Measurements from ENCODE around the gene COL6A2. TPM values are rescaled to one million over a fixed set of nuclear protein-coding genes. Genes with fewer than 3 reads are reported as not detected.

COL6A2 gene
- total RNA-seq, 1 experiment from 2014 or later: 22.0 TPM

- H3K27me3 ChIP-seq (ENCODE audit: insufficient read depth, low read depth): no peaks in the 10 kb centered on the region
- no peak for DNase-seq
- peaks cover 19% of the 10 kb centered on the region; the same call in 1 of the 2 replicates for H3F3A ChIP-seq (ENCODE audit: insufficient read depth, low read depth)
- no peaks in the 10 kb centered on the region for H3K36me3 ChIP-seq (ENCODE audit: low read depth)
- H2AFZ ChIP-seq: no peak overlapping the region
- intact Hi-C loops (cut with micrococcal nuclease; ENCODE audit: unreplicated experiment): no loop called here
- no peaks in the 10 kb centered on the region for H3K79me2 ChIP-seq (ENCODE audit: low read depth)
- peak overlapping the region; percentile 69 for H3K4me2 ChIP-seq
- BruUV-seq (replicated peaks): no TSS peak
- H4K20me1 ChIP-seq (ENCODE audit: insufficient read depth): no peaks in the 10 kb centered on the region
- CTCF ChIA-PET: no interaction called here
- no peak overlapping the region for H3K4me3 ChIP-seq
- no peaks in the 10 kb centered on the region for H3K9me3 ChIP-seq (ENCODE audit: insufficient read depth, low read depth)
- H3K9me2 ChIP-seq (ENCODE audit: insufficient read depth): no peaks in the 10 kb centered on the region
- peak overlapping the region; percentile 71 for H3K27ac ChIP-seq
- H3K4me1 ChIP-seq (replicated peaks; ENCODE audit: insufficient read depth): peaks cover 35% of the 10 kb centered on the region
- POLR2A ChIA-PET (ENCODE audit: unreplicated experiment): interaction anchor here (0.7 kb wide), 1 partner anchor 63 kb away, joined by 3 read pairs; no protein-coding TSS in a partner anchor
- TF ChIP-seq CTCF (conservative IDR thresholded peaks at IDR 0.05) (no peak), EZH2 (IDR thresholded peaks at IDR 0.05; ENCODE audit: low read depth) (no peak)
Observed at GRCh38 chr21:46054031-46054430, 43.9 kb upstream of the COL6A2 start.

GRCh38 chr21:46054451-46054881 is 43.4 kb upstream of the COL6A2 start:
- peak overlapping the region; percentile 69; the same call in 1 of the 2 replicates for H3K4me2 ChIP-seq
- H2AFZ ChIP-seq: no peak overlapping the region
- no peaks in the 10 kb centered on the region for H3K9me3 ChIP-seq (ENCODE audit: insufficient read depth, low read depth)
- no peak for DNase-seq
- H3K4me3 ChIP-seq: no peak overlapping the region
- H3K4me1 ChIP-seq (replicated peaks; ENCODE audit: insufficient read depth): peaks cover 32% of the 10 kb centered on the region
- TF ChIP-seq EZH2 (IDR thresholded peaks at IDR 0.05; ENCODE audit: low read depth): no peak
- TF ChIP-seq CTCF (conservative IDR thresholded peaks at IDR 0.05): no peak
- H3K27me3 ChIP-seq (ENCODE audit: insufficient read depth, low read depth): no peaks in the 10 kb centered on the region
- H3F3A ChIP-seq (ENCODE audit: insufficient read depth, low read depth): peaks cover 15% of the 10 kb centered on the region; the same call in 1 of the 2 replicates
- H3K9me2 ChIP-seq (ENCODE audit: insufficient read depth): no peaks in the 10 kb centered on the region
- intact Hi-C loops (cut with micrococcal nuclease; ENCODE audit: unreplicated experiment): no loop called here
- ChIA-PET CTCF (no interaction called here), POLR2A (ENCODE audit: unreplicated experiment) (no interaction called here)
- H4K20me1 ChIP-seq (ENCODE audit: insufficient read depth): no peaks in the 10 kb centered on the region
- H3K36me3 ChIP-seq (ENCODE audit: low read depth): no peaks in the 10 kb centered on the region
- no peaks in the 10 kb centered on the region for H3K79me2 ChIP-seq (ENCODE audit: low read depth)
- H3K27ac ChIP-seq: peak overlapping the region; percentile 71
- BruUV-seq (replicated peaks): no TSS peak

GRCh38 chr21:46055863-46056281 is 42.0 kb upstream of the COL6A2 start:
- Histone ChIP-seq H3K36me3 (ENCODE audit: low read depth) (no peaks in the 10 kb centered on the region), H3K9me3 (ENCODE audit: insufficient read depth, low read depth) (no peaks in the 10 kb centered on the region), H3K4me2 (no peak overlapping the region), H3K27ac (no peak overlapping the region), H3K4me3 (no peak overlapping the region), H3F3A (ENCODE audit: insufficient read depth, low read depth) (peaks cover 12% of the 10 kb centered on the region), H4K20me1 (ENCODE audit: insufficient read depth) (no peaks in the 10 kb centered on the region), H3K27me3 (ENCODE audit: insufficient read depth, low read depth) (no peaks in the 10 kb centered on the region), H3K4me1 (replicated peaks; ENCODE audit: insufficient read depth) (peaks cover 30% of the 10 kb centered on the region), H2AFZ (no peak overlapping the region), H3K9me2 (ENCODE audit: insufficient read depth) (no peaks in the 10 kb centered on the region), H3K79me2 (ENCODE audit: low read depth) (no peaks in the 10 kb centered on the region)
- intact Hi-C loops (cut with micrococcal nuclease; ENCODE audit: unreplicated experiment): no loop called here
- POLR2A ChIA-PET (ENCODE audit: unreplicated experiment): no interaction called here
- BruUV-seq (replicated peaks): no TSS peak
- TF ChIP-seq CTCF (conservative IDR thresholded peaks at IDR 0.05): no peak
- TF ChIP-seq EZH2 (IDR thresholded peaks at IDR 0.05; ENCODE audit: low read depth): no peak
- CTCF ChIA-PET: no interaction called here
- DNase-seq: no peak
